IPS-11a (cell line): ENCODE data around the gene PELI2.

Experiments
- H3K4me3 ChIP-seq: one replicate; pipeline ENCODE4 v1.5.1; 2013; ENCODE audit warnings: low read depth, low read length, control low read depth

PELI2 gene

DNA sequence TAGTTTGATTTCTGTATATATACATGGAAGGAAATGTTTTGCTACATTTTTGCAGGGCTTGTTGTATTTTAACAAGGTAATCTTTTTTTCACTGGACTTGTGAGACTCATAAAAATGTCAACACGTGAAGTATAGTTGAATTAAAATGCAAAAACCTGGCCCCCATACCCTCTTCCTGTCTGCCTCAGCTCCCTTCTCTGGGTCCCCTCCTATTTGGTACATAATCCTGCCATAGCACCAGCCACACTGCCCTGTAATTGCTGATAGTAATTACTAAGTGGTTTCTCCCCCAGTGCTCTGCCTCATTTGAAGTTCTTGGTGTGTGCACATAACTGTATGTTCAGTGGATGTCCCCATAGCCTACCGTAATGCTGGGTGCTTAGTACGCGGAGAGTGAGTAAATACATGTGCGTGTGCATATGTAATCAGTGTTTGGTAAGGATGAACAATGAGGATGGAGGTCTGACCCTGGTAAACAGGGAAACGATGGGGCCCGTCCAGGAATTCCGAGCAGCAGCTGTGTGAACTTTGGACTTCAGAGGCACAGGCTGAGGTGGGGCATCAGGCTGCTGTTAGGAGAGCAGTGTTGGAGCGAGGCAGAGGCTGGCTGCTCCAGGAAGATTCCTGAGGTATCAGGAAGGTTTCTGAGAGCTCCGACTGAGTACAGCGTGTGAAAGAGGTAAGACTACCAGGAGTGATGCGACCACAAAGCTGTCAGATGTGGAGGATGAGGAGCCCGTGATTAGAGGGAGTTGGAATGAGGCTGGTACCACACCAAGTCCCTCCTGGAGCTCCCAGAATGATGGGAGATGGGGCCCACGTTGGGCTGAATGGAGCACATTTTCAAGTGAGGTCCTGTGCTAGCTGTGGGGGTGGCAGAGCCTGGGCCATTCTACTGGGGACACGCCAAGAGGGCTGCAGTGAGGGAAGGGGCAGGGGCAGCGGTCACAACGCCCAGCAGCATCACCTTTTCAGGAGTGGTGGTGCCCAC is 106.8 kb downstream of the PELI2 start:
- H3K4me3 ChIP-seq: no peak overlapping the region

DNA sequence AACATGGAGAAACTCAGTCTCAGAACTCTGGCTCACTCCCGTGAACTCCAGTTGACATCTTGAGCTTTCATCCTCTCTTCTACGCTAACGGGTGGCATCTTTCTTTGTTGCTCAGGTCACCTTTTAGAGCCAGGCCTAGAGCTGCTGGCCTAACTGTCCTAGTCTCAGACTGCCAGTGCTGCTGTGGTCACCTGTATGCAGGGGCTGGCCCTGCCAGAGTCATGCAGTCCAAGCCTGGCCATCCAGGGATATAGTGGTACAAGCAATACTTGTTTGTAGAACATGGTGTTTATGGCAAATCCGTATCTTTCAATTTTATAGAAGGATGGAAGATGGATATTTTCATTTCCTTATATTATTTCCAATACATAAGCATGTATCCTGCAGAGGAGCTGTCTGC is 117.2 kb downstream of the PELI2 start:
- no peak overlapping the region for H3K4me3 ChIP-seq

DNA sequence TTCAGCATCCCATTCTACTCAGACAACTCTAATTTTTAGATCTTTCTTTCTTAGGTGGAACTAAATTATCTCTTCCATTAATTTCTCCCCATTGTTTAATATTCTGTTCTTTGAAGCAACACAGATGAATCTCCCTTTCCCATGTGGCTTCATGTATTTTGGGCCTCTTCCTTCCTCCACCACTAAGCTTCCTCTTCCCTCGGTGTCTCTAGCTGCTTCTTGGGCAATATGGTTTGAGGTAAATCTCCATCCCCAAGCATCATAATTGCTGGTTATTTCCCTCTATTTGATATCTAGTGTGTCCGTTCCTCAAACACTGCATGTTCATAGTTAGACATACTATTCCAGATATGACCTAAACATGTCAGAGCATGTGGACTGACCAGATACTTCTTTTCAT is 119.2 kb downstream of the PELI2 start:
- no peak overlapping the region for H3K4me3 ChIP-seq

DNA sequence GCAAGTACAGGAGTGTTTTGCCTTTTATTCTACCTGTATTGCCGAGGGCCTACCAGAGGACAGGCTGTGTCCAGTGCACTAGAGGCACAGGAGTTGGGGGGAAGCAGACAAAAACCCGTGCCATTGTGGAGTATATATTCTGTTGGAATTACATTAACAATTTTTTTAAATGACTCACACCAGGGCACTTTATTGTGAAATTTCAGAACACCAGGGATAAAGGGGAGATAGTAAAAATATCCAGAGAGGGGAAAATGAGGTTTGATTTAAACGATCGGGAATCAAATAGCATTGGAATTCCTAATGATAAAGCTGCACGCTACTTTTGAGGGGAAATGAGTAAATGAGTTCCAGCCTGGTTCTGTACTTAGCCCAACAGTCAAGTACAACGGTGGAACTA is 123.2 kb downstream of the PELI2 start:
- no peak overlapping the region for H3K4me3 ChIP-seq

DNA sequence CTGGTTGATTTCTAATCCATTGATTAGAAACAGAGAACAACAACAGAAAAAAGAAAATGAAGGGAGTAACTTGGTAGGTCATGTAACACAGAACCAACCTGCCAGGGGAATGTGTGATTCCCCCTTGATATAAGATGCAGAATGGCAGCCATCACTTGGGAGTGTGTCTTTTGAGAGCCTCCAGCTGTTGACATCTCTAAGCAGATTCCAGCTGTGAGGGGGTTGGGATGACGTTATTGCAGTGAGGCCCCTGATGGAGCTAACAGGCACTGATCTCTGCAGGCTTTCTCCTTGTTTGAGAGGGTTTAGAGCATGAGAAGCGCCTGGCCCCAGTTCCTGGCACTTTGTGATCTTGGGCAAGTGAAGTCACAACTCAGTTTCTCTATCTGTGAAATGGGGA is 124.9 kb downstream of the PELI2 start:
- H3K4me3 ChIP-seq: no peak overlapping the region

DNA sequence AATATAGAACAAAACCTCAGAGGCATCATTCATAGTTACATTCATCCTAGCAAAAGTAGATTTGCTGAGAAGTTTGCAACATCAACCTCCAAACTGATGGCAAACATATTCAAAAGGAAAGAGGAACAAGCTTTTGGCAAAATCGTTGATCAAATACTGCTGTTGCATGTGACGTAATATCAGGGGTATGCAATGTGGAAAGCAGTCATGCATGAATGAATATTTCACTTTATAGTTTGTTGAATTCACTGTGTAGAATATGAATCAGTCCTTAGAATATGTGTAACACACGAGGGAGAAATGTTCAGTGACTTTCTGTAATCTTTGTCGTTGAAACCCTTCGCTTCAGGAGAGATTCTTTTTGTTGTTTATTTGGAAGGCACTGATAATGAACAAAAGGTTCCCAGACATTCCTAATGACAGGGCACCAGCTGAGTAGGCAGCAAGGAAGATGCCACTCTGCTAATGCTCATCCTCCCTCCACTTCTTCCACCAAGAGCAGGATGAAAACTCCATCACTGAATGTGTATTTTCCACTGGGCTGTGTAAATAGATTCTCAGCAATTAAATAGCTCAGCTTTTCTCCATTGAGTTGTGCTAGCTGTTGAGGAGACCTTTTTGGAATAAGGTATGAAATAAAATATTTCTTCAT is 126.1 kb downstream of the PELI2 start:
- H3K4me3 ChIP-seq: no peak overlapping the region

GRCh38 chr14:56247495-56248200 is 129.4 kb downstream of the PELI2 start:
- H3K4me3 ChIP-seq: no peak overlapping the region

DNA sequence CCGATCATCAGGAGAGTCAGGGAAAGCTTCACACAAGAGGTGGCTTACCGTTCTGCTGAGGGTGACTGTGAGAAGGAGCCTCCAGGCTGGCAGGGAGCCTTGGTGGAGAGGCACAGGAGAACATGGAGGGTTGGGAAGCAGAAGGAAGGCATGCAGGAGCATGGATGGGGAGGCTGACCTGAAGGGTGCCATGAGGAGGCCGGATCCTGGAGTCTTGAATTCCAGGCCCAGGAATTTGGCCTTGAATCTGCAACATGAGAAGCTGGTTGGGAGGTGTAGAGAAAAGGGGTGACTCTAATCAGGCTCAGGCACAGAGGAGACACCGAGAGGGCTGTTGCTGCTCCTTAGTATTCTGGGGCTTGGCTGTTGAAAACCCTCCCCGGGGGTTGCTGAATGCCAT is 130.2 kb downstream of the PELI2 start:
- H3K4me3 ChIP-seq: no peak overlapping the region

DNA sequence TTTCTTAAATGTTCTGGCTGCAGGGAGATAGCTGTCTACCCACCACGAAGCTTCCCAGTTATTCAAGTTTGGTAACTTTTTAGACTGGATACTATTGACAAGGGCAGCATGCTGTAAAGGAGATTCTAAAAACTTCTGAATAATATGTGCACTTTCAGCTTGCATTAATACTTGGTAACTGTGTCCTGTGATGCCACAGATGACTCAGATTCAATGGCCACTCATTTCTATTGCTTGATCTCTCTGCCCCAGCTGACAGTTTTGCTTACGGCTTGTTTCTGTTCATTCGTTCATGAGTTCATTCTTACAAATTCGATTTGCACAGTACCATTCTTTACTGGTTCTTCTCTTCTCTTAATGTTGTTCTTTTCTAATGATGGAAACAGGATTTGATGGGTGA is 142.8 kb downstream of the PELI2 start:
- no peak overlapping the region for H3K4me3 ChIP-seq

DNA sequence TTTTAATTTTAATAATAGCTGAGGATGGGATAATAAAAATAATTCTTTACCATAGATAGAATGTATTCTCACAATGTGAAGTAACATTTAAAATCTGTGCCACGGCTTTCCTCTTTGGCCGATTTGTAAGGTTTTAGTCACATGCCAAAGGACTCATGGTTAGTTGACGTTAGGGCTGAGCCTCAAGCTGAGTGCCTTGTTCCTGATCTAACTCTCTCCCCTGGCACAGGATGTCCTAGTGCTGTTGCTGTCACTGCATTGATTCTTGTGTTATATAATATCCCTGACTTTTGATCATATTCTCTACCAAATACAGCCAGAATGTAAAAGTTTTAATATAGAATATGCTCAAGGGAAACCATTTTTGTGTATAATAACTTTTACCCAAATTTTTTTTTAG is 144.3 kb downstream of the PELI2 start:
- H3K4me3 ChIP-seq: no peak overlapping the region

DNA sequence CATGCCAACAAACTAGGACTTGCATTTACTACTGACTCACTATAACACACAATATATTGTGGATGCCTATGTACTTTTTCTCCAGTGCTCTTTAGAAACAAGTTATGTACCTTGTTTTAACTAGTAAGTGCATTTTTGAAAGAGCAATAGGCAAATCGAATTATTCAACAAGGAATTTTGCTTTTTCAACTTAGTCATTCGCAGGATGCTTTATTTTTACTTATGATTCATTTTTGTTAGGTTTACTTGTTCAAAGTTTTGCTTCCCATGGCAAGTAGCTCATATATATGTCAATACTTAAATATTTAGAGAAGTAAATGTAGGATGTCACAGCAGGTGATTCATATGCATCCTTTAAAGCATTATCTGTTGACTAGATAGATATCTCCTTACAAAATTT is 149.8 kb downstream of the PELI2 start:
- no peak overlapping the region for H3K4me3 ChIP-seq

DNA sequence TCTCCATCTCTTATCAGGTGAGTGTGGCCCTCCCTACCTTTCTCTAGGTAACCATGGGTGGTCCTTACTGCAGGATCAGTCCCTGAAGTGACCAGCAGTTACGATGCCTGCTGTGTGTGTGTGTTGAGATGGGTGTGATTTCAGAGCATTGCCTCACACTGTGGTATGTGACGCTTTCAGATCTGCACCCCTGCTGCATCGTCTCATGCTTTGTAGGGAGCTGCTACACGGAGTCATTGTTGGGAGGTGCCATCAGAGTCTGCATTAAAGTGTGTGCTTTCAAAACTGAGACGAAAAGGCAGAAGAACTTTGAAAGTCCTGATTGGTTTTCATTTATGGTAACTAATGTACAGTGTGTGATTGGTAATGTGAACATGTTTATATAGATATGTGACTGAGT is 150.5 kb downstream of the PELI2 start:
- H3K4me3 ChIP-seq: no peak overlapping the region

DNA sequence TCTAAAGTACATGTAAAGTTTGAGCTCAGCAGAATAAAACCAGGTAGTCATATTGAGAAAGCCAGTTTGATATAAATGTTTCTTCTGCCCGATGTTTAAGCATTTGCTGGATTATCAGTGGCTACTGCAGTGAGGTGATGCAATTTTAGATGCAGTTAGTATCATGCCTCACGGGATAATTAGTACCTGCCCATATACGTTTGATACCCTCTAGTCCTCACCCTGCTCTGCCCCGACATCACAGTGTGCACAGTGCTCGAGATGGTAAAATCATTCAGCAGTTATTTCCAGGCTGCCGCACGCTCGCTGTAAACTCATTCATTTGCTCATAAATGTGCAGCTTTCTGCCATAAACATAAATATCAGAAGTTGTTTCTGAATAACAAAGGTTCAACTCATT is 152.7 kb downstream of the PELI2 start:
- no peak overlapping the region for H3K4me3 ChIP-seq

GRCh38 chr14:56271970-56272369 is 153.8 kb downstream of the PELI2 start:
- H3K4me3 ChIP-seq: no peak overlapping the region

DNA sequence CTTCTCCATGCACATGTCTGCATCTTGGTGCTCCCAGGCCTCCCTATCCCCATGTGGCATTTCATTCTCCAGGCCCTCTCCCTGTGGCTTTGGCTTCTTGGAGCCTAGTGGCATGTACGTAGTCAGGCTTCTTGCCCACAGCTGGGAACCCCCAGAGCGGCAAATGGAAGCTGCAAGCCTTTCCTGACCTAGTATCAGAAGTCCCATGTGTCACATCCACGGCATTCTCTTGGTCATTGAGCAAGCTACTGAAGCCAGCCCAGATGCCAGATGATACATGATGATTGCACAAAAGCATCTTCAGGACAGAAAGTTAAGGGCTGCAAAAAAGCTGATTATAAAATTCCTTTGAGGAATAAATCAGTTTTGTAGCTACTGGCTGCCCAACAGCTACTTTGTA is 154.9 kb downstream of the PELI2 start:
- H3K4me3 ChIP-seq: no peak overlapping the region

GRCh38 chr14:56273951-56274350 is 155.7 kb downstream of the PELI2 start:
- H3K4me3 ChIP-seq: no peak overlapping the region

- H3K4me3 ChIP-seq: no peak overlapping the region
These were observed 156.3 kb downstream of the PELI2 start for GRCh38 chr14:56274556-56274955.

DNA sequence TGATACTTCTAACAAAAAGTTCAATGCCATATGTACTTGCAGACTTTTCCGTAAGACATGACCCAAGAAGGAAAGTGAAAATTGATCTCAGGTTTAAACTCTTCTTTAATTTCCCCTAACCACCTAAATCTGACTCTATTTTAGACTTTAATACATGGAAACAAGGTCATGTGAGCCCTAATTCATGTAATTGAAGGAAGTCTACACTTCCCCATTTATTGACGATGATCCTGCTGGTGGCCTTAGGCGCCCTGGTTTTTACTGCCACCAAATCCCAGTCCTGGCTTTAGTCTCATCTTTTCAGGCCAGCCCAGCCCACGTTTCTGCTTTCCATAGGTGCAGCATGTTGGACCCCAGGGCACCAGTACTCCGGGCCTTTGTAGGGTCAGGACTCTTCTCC is 157.9 kb downstream of the PELI2 start:
- H3K4me3 ChIP-seq: no peak overlapping the region

DNA sequence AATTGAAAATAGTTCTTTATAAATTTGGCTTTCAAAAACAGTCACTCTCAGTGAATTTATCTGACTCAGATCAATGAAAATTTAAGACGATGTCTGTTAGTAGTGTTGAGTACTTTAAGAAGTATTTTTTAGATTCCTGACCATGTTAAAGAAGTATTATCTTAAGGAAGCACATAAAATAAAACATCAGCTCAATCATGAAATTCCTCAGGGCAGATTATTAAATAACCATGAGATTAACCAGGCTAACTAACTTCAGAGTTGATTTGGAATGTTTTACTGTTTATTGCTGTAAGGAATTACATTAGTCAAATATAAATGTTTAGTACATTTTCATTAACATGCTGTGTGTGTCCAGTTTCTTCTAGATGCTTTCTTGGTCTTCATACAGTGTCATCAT is 160.2 kb downstream of the PELI2 start:
- H3K4me3 ChIP-seq: no peak overlapping the region

GRCh38 chr14:56280843-56281242 is 162.6 kb downstream of the PELI2 start:
- H3K4me3 ChIP-seq: no peak overlapping the region

GRCh38 chr14:56282179-56282578 is 164.0 kb downstream of the PELI2 start:
- no peak overlapping the region for H3K4me3 ChIP-seq

GRCh38 chr14:56284641-56285040 is 166.4 kb downstream of the PELI2 start:
- no peak overlapping the region for H3K4me3 ChIP-seq
